Muscle of leg (tissue), 11 donors: ENCODE measurements around the gene SOX10. TPM values are rescaled to one million over a fixed set of nuclear protein-coding genes. Genes with fewer than 3 reads are reported as not detected.

Source experiments
- DNase-seq: peaks from one replicate; pipeline ENCODE4 v3.0.0; 2013
- H3K27ac ChIP-seq: one replicate; pipeline ENCODE4 v1.5.1; 2013; ENCODE audit warnings: mild to moderate bottlenecking, low read length, control low read depth
- H3K27me3 ChIP-seq: one replicate; pipeline ENCODE4 v1.6.1; 2013; ENCODE audit warnings: low read length; ENCODE audit not compliant: control insufficient read depth, insufficient read depth
- H3K36me3 ChIP-seq: one replicate; pipeline ENCODE4 v1.6.1; 2013; ENCODE audit warnings: low read length; ENCODE audit not compliant: control insufficient read depth, insufficient read depth
- H3K4me1 ChIP-seq: one replicate; pipeline ENCODE4 v1.6.1; 2013; ENCODE audit warnings: low read length; ENCODE audit not compliant: control insufficient read depth, insufficient read depth
- H3K4me3 ChIP-seq: one replicate; pipeline ENCODE4 v1.5.1; 2013; ENCODE audit warnings: low read length, control low read depth
- H3K9me3 ChIP-seq: replicated peaks from 2 replicates; pipeline ENCODE4 v1.6.1; 2013; ENCODE audit warnings: low read depth, low read length; ENCODE audit not compliant: control insufficient read depth
- WGBS: methylation state at CpG from one replicate; pipeline ENCODE4 v1.1.5; 2013; ENCODE audit warnings: missing lambda C conversion rate; ENCODE audit not compliant: insufficient coverage; 5-methylcytosine and 5-hydroxymethylcytosine counted together
- polyA plus RNA-seq, 8 donors: library from polyadenylated mRNA; unstranded; fragments of 120-200 nt; gene quantifications; one replicate each; pipeline versions ENCODE4 v1.2.1 to v1.2.3, GENCODE V29; 2013; ENCODE audit warnings: inconsistent platforms in 1 of 8, low replicate concordance in 1 of 8; ENCODE audit not compliant: insufficient read length in 8 of 8, insufficient read depth in 1 of 8
- total RNA-seq: library from RNA; stranded (reverse); fragments of 120-200 nt; gene quantifications from one replicate; pipeline ENCODE4 v1.2.4, GENCODE V29; 2013

SOX10 gene
- total and polyA plus RNA-seq, 9 donors: 2.2 to 19.8 (median 8.1) TPM

DNA sequence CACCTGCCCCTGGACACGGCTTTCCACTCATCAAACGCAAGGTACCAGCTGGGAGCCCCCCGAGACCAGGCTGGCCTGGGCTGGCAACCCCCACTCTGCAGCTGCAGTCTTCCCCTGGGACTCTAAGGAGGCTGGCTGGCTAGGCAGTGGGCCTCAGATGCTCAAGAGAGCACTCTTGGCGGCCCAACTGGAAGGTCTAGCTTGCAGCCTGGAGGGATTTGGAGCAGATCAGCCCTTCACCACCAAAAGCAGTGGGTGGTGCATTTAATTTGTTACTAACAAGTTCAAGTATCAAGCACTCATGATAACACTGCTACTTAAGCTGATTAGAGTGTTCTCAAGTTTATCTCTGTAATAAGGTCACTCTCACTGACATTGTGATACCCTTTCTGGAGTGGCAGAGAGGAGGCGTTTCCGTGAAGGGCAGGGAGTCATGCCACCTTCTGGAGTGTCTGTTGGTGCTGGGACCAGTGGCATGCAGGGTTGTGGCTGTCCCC is 52.4 kb downstream of the SOX10 start:
- Histone ChIP-seq H3K4me3 (no peak overlapping the region), H3K27ac (no peak overlapping the region)
- 55% methylated on average over 3 of the region's 6 CpGs for WGBS

DNA sequence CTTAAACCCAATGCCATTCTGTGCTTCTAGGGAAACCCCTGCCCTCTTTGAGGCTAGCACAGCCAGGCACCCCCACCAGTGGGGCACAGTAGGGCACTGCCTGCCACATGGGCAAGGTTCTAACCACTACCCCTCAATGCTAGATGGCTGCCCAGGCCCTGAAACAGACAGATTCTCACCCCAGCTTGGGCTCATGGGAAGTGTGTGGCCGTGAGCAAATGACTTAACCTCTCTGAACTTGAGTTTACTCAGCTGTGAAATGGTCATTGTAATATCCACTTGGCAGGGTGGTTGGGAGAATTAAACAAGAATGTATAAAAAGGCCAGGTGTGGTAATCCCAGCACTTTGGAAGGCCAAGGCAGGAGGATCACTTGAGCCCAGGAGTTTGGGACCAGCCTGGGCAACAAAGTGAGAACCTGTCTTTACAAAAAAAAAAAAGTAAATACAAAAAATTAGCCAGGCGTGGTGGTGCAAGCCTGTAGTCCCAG is 53.4 kb downstream of the SOX10 start:
- peaks cover 11% of the 10 kb centered on the region for H3K4me1 ChIP-seq
- no peaks in the 10 kb centered on the region for H3K9me3 ChIP-seq
- 90% methylated on average over 2 of the region's 2 CpGs for WGBS
- H3K36me3 ChIP-seq: peaks cover 73% of the 10 kb centered on the region
- DNase-seq: no peak
- H3K27me3 ChIP-seq: no peaks in the 10 kb centered on the region
- H3K4me3 ChIP-seq: no peak overlapping the region
- H3K27ac ChIP-seq: no peak overlapping the region

More for the DNA sequence above, 52.4 kb downstream of the SOX10 start:
- H3K27me3 ChIP-seq: no peaks in the 10 kb centered on the region
- no peaks in the 10 kb centered on the region for H3K9me3 ChIP-seq
- H3K4me1 ChIP-seq: peaks cover 11% of the 10 kb centered on the region
- H3K36me3 ChIP-seq: peaks cover 70% of the 10 kb centered on the region
- no peak for DNase-seq

DNA sequence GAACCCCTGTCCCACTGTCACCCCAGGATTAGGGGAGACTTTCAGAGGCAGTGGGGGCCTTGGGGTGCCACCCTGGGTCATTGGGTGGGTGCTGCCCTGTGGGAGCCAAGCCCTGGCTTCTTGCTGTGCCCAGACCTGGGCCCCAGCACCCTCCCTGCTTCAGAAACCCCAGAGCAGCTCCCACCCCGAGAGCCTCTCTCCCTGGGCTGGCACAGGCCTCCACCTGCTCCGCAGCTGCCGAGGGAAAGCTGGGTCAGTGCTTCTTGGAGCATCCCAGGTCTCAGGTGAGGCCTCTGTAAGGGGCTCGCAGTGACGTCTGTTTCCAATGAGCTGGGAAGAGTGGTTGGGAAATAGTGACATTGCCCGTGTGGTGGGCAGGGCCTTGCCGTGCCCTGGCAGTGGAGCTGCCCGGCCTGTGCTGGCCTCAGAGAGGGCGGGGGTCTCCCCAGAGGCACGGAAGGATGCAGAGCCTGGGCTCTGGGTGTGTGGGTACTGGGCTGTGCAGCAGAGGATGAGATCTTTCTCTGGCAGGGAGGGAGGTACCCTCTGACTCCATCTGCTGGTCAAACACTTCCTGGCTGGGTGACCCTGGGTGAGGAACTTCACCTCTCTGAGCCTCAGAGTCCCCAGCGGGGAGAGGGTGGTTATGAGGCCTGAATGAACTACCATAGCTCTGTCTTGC is 53.9 kb downstream of the SOX10 start:
- Histone ChIP-seq H3K9me3 (no peaks in the 10 kb centered on the region), H3K36me3 (peaks cover 77% of the 10 kb centered on the region), H3K27ac (no peak overlapping the region), H3K4me1 (peaks cover 11% of the 10 kb centered on the region), H3K4me3 (no peak overlapping the region), H3K27me3 (no peaks in the 10 kb centered on the region)
- DNase-seq: no peak
- WGBS: 75% methylated on average over 10 of the region's 11 CpGs

DNA sequence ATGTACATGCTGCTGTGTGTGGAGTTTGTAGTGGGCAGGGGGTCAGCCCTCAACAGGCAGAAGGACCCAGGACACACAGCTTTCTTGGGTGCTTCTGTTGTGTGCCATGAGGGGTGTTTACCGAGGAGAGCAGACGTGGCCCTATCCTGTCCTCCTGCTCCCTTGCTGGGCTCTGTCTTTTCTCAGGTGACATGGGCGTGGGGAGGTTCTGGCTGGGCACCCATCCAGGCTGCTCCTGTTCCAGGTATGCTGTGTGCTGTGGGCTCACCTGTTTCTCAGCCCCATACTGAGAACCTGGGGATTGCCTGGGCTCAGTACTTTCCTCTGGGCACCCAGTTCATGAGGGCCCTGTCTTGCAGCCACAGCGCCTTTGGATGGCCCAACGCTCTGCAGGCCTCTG is 55.0 kb downstream of the SOX10 start:
- no peak for DNase-seq
- H3K27me3 ChIP-seq: no peaks in the 10 kb centered on the region
- no peak overlapping the region for H3K27ac ChIP-seq
- no peaks in the 10 kb centered on the region for H3K9me3 ChIP-seq
- H3K36me3 ChIP-seq: peaks cover 87% of the 10 kb centered on the region
- no peak overlapping the region for H3K4me3 ChIP-seq
- 85% methylated on average over 5 of the region's 5 CpGs for WGBS
- peaks cover 15% of the 10 kb centered on the region for H3K4me1 ChIP-seq

DNA sequence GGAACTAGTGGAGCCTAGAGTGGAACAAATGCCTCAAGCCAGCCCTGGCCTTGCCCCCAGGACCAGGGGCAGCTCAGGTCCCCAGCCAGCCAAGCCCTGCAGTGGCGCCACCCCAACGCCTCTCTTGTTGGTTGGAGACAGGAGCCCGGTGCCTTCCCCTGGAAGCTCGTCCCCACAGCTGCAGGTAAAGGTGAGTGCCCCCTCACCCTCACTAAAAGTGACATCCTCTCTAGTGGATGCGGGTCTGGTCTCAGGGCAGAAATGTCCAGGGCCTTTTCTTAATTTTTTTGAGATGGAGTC is 56.8 kb downstream of the SOX10 start:
- peaks cover 83% of the 10 kb centered on the region for H3K36me3 ChIP-seq
- no peak overlapping the region for H3K4me3 ChIP-seq
- peaks cover 4% of the 10 kb centered on the region for H3K4me1 ChIP-seq
- DNase-seq: no peak
- H3K9me3 ChIP-seq: no peaks in the 10 kb centered on the region
- WGBS: 92% methylated on average over 4 of the region's 5 CpGs
- no peak overlapping the region for H3K27ac ChIP-seq
- no peaks in the 10 kb centered on the region for H3K27me3 ChIP-seq

DNA sequence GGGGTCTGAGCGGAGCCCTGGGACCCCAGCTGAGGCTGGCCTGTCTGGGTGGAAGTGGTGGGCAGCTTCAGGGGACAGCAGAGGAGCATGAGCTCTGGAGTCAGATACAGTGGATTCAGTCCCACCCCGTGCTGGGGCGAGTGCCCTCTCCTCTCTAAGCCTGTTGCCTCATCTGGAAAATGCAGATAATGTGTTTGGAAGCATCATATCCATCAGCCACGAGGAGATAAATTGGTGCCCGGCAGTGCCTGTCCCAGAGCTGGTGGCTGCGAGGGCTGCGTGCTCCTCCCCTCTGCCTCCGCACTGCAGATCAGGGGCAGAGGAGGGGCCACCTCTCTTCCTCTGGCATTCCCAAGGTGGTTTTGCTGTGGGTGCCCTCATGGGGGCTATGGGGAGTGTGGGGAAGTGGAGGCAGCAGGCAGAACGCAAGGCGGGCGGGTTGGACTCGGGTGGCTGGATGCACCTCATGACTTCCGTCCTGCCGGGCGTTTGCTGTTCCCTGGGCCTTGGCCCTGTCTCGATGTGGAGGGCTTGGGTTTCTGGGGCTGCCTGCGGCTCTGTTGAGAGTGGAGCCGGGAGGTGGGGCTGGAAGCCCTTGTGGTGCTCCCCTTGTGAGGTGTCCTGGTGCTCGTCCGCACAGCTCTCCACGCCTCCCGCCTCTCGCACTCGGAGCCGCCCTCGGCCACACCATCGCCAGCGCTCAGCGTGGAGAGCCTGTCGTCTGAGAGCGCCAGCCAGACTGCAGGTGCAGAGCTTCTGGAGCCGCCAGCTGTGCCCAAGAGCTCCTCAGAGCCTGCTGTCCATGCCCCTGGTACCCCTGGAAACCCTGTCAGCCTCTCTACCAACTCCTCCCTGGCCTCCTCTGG is 57.4 kb downstream of the SOX10 start:
- H3K36me3 ChIP-seq: peaks cover 77% of the 10 kb centered on the region
- no peak for DNase-seq
- 95% methylated on average over 29 of the region's 32 CpGs for WGBS

DNA sequence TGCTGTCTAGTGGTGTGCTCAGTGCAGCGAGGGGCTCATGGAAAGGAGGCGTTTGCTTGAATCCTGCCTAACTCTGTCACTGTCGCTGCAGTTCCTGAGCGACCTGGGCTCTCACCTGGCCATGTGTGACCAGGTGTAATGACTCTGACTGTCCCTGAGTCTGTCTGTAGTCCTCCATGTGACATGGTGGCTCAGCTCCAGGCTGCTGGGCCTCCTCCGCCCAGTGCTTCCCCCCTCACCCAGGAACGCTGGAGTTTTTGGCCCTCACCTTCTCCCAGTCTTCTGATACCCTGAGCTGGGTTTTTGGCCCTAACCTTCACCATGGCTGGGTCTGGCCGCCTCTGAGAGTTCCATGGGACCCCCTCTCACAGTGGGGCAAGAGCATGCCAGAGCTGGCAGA is 58.0 kb downstream of the SOX10 start:
- H3K9me3 ChIP-seq: no peaks in the 10 kb centered on the region
- H3K4me1 ChIP-seq: peaks cover 4% of the 10 kb centered on the region
- no peak overlapping the region for H3K27ac ChIP-seq
- WGBS: 95% methylated on average over 6 of the region's 7 CpGs
- H3K4me3 ChIP-seq: no peak overlapping the region
- no peak for DNase-seq
- no peaks in the 10 kb centered on the region for H3K27me3 ChIP-seq
- H3K36me3 ChIP-seq: peaks cover 79% of the 10 kb centered on the region

More for the DNA sequence above, 57.4 kb downstream of the SOX10 start:
- H3K27me3 ChIP-seq: no peaks in the 10 kb centered on the region
- no peak overlapping the region for H3K27ac ChIP-seq
- no peaks in the 10 kb centered on the region for H3K9me3 ChIP-seq
- H3K4me3 ChIP-seq: no peak overlapping the region
- H3K4me1 ChIP-seq: peaks cover 4% of the 10 kb centered on the region

DNA sequence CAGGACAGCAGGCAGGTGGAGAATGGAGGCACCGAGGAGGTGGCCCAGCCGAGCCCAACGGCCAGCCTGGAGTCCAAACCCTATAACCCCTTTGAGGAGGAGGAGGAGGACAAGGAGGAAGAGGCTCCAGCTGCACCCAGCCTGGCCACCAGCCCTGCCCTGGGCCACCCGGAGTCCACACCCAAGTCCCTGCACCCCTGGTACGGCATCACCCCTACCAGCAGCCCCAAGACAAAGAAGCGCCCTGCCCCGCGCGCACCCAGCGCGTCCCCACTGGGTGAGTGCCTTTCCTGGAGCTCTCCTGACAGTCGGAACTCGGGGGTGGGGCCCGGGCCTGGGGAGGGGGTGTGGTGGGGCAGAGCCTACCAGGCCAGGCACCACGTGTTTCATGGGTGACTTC is 58.6 kb downstream of the SOX10 start:
- no peaks in the 10 kb centered on the region for H3K9me3 ChIP-seq
- peaks cover 4% of the 10 kb centered on the region for H3K4me1 ChIP-seq
- no peak overlapping the region for H3K27ac ChIP-seq
- no peak overlapping the region for H3K4me3 ChIP-seq
- peaks cover 79% of the 10 kb centered on the region for H3K36me3 ChIP-seq
- no peaks in the 10 kb centered on the region for H3K27me3 ChIP-seq
- no peak for DNase-seq
- WGBS: 91% methylated on average over 6 of the region's 15 CpGs

DNA sequence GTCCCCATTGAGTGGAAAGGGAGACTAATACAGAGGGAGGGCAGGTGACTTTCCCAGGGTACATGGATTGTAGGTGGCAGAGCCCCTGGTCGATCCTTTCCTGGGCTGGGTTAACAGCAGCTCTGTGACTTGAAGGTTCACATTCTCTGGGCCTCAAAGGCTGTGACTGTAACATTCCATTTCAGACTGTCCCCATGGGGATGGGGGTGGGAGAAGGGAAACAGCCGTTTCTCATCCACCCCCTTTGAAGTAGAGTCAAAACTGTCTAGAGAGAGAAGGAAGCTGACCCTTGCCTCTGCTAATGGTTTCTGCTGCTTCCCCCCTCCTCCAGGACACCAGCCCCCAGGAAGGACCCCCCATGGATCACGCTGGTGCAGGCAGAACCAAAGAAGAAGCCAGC is 59.0 kb downstream of the SOX10 start:
- WGBS: 50% methylated on average over 1 of the region's 3 CpGs
- no peak overlapping the region for H3K4me3 ChIP-seq
- H3K27ac ChIP-seq: no peak overlapping the region
- DNase-seq: no peak
- H3K4me1 ChIP-seq: peaks cover 4% of the 10 kb centered on the region
- no peaks in the 10 kb centered on the region for H3K9me3 ChIP-seq
- H3K27me3 ChIP-seq: no peaks in the 10 kb centered on the region
- peaks cover 77% of the 10 kb centered on the region for H3K36me3 ChIP-seq

DNA sequence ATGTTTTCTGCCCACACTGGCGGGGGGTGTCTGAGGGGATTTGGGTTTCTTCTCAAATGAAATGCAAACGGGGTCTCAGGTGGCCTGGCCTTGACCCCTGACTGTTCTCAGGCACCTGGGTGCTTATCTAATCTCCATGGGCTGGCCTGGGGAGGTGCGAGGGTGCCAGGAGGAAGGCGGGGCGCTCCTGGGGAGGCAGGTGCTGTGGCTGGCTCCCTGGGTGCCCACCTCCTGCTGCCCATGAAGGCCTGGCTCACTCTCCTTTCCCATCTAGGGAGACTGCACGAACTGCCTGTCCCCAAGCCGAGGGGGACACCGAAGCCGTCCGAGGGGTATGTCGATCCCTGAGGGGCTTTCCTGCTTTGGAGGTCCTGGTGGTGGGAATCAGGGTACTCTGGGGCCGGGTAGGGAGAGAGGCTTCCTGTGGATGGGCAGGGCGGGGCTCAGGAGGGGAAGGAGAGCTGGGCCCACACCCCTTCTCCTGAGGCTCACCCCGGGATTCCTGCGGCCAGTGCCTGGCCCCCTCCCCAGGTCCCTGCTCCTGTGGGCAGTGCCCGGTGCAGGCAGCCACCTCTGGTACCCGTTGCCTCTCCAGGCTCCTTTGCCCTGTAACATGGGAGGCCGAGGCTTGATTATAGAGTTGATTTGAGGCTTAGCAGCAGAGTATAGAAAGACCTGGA is 59.8 kb downstream of the SOX10 start:
- Histone ChIP-seq H3K4me3 (no peak overlapping the region), H3K27me3 (no peaks in the 10 kb centered on the region), H3K4me1 (peaks cover 4% of the 10 kb centered on the region), H3K27ac (no peak overlapping the region), H3K36me3 (peaks cover 74% of the 10 kb centered on the region), H3K9me3 (no peaks in the 10 kb centered on the region)
- 89% methylated on average over 8 of the region's 18 CpGs for WGBS
- no peak for DNase-seq
